Breast epithelium (tissue), 4 donors: ENCODE results near the gene SDHC. TPM values are rescaled to one million over a fixed set of nuclear protein-coding genes. Genes with fewer than 3 reads are reported as not detected.
"Not testable (repeated sequence)": the region's sequence is repeated elsewhere in the genome, so short reads cannot be mapped to it uniquely, and the experiment has no call there.

Source experiments
- DNase-seq, 2 donors: peaks; one replicate each; pipeline ENCODE4 v3.0.0-alpha.2; 2019; ENCODE audit warnings: low spot score in 2 of 2
- H3K27ac ChIP-seq, 2 donors: fragments of 200-600 bp; sonication (generic) in 1 of 2; one replicate each; pipeline ENCODE4 v1.5.1; 2016 to 2019; ENCODE audit warnings: mild to moderate bottlenecking in 1 of 2
- H3K27me3 ChIP-seq, 2 donors: fragments of 200-600 bp; sonication (generic) in 1 of 2; one replicate each; pipeline versions ENCODE4 v1.5.1 to v1.6.0; 2017 to 2019; ENCODE audit warnings: control low read depth in 1 of 2, mild to moderate bottlenecking in 1 of 2
- H3K36me3 ChIP-seq: fragments of 200-600 bp; one replicate; pipeline ENCODE4 v1.5.1; 2019
- H3K4me1 ChIP-seq, 2 donors: fragments of 200-600 bp; sonication (generic); one replicate each; pipeline ENCODE4 v1.5.1; 2016 to 2019; ENCODE audit warnings: control low read depth in 1 of 2
- H3K4me3 ChIP-seq, 3 donors: fragments of 200-600 bp; sonication (generic); 1 replicate in 2 of 3; 2 replicates in 1 of 3; pipeline ENCODE4 v1.5.1; 2016 to 2019; ENCODE audit warnings: mild to moderate bottlenecking in 3 of 3, moderate library complexity in 2 of 3
- H3K9me3 ChIP-seq, 2 donors: fragments of 200-600 bp; sonication (generic) in 1 of 2; one replicate each; pipeline ENCODE4 v1.5.1; 2016 to 2019; ENCODE audit warnings: control low read depth in 1 of 2
- POLR2A ChIP-seq: fragments of 450-650 bp; IDR thresholded peaks from one replicate; pipeline ENCODE4 v1.6.1; 2016; ENCODE audit warnings: antibody characterized with exemption, mild to moderate bottlenecking, moderate library complexity
- POLR2AphosphoS5 ChIP-seq, 3 donors: sonication (generic); formaldehyde crosslinking; IDR thresholded peaks; one replicate each; pipeline ENCODE4 v1.6.1; 2017; ENCODE audit warnings: antibody characterized with exemption in 3 of 3
- intact Hi-C: fragments of 100-400 bp; cut with DNase I; formaldehyde crosslinking; loops from one replicate; pipeline ENCODE4 v1.15.1; 2023; ENCODE audit warnings: low total_unique reads
- total RNA-seq, 3 donors: library from RNA; depleted of rRNA; stranded (reverse); fragments of >200 nt; gene quantifications; one replicate each; pipeline ENCODE4 v1.1.0, GENCODE V29; 2016
- TF ChIP-seq, protein P1 (sequence below), 3 donors: fragments of 450-650 bp; IDR thresholded peaks; one replicate each; pipeline ENCODE4 v1.5.1; 2016 to 2017; ENCODE audit warnings: antibody characterized with exemption in 3 of 3, mild to moderate bottlenecking in 3 of 3, moderate library complexity in 3 of 3

The SDHC gene
- total RNA-seq, 3 donors from 2014 or later, result 18.0 to 42.4 (median 23.9) TPM

DNA sequence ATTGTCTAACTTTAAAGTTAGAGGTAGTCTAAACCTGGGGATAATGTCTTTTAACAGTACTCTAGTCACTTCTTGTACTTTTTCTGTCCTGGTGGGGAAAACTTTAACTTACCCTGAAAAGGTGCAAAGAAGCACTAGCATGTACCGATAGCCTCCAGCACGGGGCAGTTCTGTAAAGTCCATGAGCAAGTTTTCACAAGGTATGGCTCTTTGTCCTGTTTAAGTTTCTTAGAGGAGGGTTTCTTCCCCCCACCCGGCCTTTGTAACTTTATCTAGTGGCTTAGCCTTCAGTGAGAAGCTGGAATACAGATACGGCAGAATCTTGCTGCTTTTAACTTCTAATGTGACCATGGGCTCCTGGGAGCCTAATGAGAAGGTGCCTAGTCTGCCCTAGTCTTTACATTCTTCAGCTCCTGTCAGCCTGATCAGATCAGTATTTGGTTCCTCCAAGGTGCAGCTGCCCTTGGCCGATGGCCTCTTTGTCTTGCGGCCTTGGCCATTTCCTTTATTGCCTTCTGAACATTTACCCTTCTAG lies 93.3 kb downstream of the SDHC start:
- Histone ChIP-seq H3K4me3 (no peak overlapping the region), H3K36me3 (no peaks in the 10 kb centered on the region), H3K27ac (no peak overlapping the region), H3K9me3 (no peaks in the 10 kb centered on the region), H3K27me3 (no peaks in the 10 kb centered on the region), H3K4me1 (no peaks in the 10 kb centered on the region)
- intact Hi-C loops, result no loop called here
- no peak for DNase-seq
- TF ChIP-seq, protein P1, sequence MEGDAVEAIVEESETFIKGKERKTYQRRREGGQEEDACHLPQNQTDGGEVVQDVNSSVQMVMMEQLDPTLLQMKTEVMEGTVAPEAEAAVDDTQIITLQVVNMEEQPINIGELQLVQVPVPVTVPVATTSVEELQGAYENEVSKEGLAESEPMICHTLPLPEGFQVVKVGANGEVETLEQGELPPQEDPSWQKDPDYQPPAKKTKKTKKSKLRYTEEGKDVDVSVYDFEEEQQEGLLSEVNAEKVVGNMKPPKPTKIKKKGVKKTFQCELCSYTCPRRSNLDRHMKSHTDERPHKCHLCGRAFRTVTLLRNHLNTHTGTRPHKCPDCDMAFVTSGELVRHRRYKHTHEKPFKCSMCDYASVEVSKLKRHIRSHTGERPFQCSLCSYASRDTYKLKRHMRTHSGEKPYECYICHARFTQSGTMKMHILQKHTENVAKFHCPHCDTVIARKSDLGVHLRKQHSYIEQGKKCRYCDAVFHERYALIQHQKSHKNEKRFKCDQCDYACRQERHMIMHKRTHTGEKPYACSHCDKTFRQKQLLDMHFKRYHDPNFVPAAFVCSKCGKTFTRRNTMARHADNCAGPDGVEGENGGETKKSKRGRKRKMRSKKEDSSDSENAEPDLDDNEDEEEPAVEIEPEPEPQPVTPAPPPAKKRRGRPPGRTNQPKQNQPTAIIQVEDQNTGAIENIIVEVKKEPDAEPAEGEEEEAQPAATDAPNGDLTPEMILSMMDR (IDR thresholded peaks at IDR 0.05), result no peak
- TF ChIP-seq POLR2A (no peak), POLR2AphosphoS5 (IDR thresholded peaks at IDR 0.05) (no peak)

DNA sequence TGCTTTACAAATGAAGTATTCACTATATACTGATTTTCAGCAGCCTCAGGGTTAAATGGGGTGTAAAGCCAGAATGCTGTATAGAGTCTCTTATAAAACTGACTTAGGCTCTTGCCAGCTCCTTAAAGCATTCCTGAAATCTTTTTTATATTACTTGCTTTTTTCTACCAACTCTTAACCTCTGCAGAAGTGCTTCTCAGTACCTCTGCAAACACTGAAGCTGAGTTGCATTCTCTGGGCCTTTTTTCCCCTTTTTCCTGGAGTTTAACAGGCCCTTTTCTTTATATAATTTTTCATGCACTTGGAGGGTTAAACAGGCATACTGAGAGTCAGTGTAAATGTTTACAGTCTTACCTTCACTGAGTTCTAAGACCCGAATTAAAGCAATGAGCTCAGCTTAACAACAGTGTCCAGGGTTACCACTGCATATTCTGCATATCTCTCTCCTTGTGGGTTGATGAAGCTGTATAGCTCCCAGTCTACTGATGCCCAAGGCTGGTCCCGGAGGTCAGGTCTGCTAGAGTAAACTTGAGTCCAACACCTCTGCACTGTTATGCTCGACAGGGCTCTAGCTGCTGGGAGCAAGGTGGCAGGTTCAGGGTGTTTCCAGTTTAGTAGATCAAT lies 94.4 kb downstream of the SDHC start:
- H3K9me3 ChIP-seq, result no peaks in the 10 kb centered on the region
- H3K4me3 ChIP-seq, result no peak overlapping the region
- H3K36me3 ChIP-seq, result no peaks in the 10 kb centered on the region
- no peak overlapping the region for H3K27ac ChIP-seq
- no peaks in the 10 kb centered on the region for H3K4me1 ChIP-seq
- no peak for DNase-seq
- TF ChIP-seq POLR2AphosphoS5 (IDR thresholded peaks at IDR 0.05) (no peak), POLR2A (no peak)
- TF ChIP-seq, protein P1 (IDR thresholded peaks at IDR 0.05), result no peak
- intact Hi-C loops, result no loop called here
- no peaks in the 10 kb centered on the region for H3K27me3 ChIP-seq

DNA sequence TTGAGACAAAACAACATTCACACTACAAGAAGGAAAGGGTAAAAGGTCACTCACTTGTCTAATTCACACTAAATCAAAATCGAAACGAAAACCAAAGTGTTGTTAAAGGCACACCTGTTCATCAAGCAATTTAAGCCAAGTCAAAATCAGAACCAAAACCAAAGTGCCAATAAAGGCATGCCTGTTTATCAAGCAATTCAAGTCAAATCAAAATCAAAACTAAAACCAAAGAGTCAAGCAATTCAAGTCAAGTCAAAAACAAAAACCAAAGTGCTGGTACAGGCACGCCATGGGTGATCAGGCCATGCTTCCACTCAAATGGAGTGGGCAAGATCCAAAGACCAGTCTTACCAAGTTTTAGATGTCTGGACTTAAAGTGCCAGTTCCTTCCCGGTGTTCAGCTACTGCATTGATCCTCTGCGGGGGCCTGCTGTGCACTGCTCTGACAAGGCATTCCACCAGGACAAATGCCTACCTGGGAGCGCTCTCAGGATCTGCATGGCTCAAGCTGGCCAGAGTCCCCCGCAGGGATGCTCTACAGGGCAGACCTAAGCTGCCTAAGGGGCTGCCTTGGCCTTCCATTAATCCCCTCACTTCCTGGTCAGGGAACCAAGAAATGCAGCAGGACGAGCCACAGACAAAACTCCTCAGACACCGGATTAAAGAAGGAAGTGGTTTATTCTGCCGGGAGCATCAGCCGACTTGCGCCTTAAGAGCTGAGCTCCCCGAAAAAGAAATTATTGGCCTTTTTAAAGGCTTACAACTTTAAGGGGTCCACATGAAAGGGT lies 95.9 kb downstream of the SDHC start:
- DNase-seq, H3K27ac ChIP-seq, H3K36me3 ChIP-seq, H3K4me3 ChIP-seq, H3K27me3 ChIP-seq, H3K9me3 ChIP-seq, intact Hi-C loops, H3K4me1 ChIP-seq: not testable (repeated sequence)

DNA sequence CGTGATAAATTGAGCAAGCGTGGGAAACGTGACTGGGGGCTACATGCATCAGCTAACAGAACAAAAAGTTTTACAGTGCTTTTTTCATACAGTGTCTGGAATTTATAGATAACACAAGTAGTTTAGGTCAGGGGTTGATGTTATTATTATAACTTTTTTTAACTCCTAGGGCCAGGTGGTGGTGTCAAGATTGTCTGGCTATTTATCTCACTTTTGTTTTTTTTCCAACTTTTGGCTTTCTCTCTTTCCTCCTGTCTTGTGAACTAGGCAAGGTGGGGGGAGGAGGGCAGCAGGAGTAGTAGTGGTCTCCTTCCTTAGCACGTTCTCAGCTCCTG lies 96.4 kb downstream of the SDHC start:
- H3K9me3 ChIP-seq, H3K27me3 ChIP-seq, H3K4me1 ChIP-seq, H3K27ac ChIP-seq, intact Hi-C loops, H3K36me3 ChIP-seq, DNase-seq, H3K4me3 ChIP-seq: not testable (repeated sequence)

Other genes with a start within 250 kb of the SDHC start
- gene ARHGAP30, start 244.5 kb upstream of the SDHC start, total RNA-seq, result 10 to 100 TPM in 1 of 3 donors, 1 to 10 TPM in 2; 5.2 to 16.5 (median 7.9) TPM
- gene NECTIN4, start 224.8 kb upstream of the SDHC start, total RNA-seq, result 10 to 100 TPM in 2 of 3 donors, not detected in 1; 28.5 to 56.3 TPM
- 1 to 10 TPM; 5.8 to 9.8 (median 8.5) TPM for gene KLHDC9, start 216.0 kb upstream of the SDHC start, total RNA-seq
- gene PFDN2, start 196.3 kb upstream of the SDHC start, total RNA-seq, result 10 to 100 TPM; 32.5 to 50.1 (median 37.0) TPM
- gene NIT1, start 196.3 kb upstream of the SDHC start, total RNA-seq, result 10 to 100 TPM; 36.3 to 44.5 (median 37.0) TPM
- gene DEDD, start 181.7 kb upstream of the SDHC start, total RNA-seq, result 10 to 100 TPM; 28.7 to 39.0 (median 37.6) TPM
- gene UFC1, start 160.4 kb upstream of the SDHC start, total RNA-seq, result 10 to 100 TPM; 76.0 to 90.3 (median 87.5) TPM
- 10 to 100 TPM; 11.7 to 26.9 (median 24.9) TPM for gene USP21, start 154.9 kb upstream of the SDHC start, total RNA-seq
- gene PPOX, start 148.0 kb upstream of the SDHC start, total RNA-seq, result 10 to 100 TPM; 19.5 to 26.8 (median 25.2) TPM
- gene B4GALT3, start 136.9 kb upstream of the SDHC start, total RNA-seq, result 10 to 100 TPM; 23.4 to 41.3 (median 29.4) TPM
- gene ADAMTS4, start 115.3 kb upstream of the SDHC start, total RNA-seq, result 10 to 100 TPM in 2 of 3 donors, 1 to 10 TPM in 1; 4.8 to 85.5 (median 24.6) TPM
- 100 to 1,000 TPM; 102 to 129 (median 116) TPM for gene NDUFS2, start 112.0 kb upstream of the SDHC start, total RNA-seq
- 100 to 1,000 TPM in 1 of 3 donors, 10 to 100 TPM in 2; 40.3 to 153 (median 70.1) TPM for gene FCER1G, start 99.1 kb upstream of the SDHC start, total RNA-seq
- not detected for gene APOA2, start 90.8 kb upstream of the SDHC start, total RNA-seq
- gene TOMM40L, start 88.3 kb upstream of the SDHC start, total RNA-seq, result 1 to 10 TPM; 6.9 to 9.4 (median 8.2) TPM
- gene NR1I3, start 76.2 kb upstream of the SDHC start, total RNA-seq, result not detected
- gene PCP4L1, start 55.6 kb upstream of the SDHC start, total RNA-seq, result 1 to 10 TPM in 1 of 3 donors, under 1 TPM in 2; 0.32 to 2.0 (median 0.73) TPM
- gene MPZ, start 4.4 kb upstream of the SDHC start, total RNA-seq, result 1 to 10 TPM; 1.3 to 3.6 (median 3.2) TPM
- gene CFAP126, start 53.5 kb downstream of the SDHC start, total RNA-seq, result under 1 TPM in 1 of 3 donors, not detected in 2; 0.66 TPM
- gene FCGR2A, start 191.1 kb downstream of the SDHC start, total RNA-seq, result 10 to 100 TPM; 33.1 to 70.6 (median 48.4) TPM
- gene HSPA6, start 210.2 kb downstream of the SDHC start, total RNA-seq, result 10 to 100 TPM in 1 of 3 donors, 1 to 10 TPM in 2; 1.3 to 17.1 (median 5.3) TPM
- gene FCGR3A, start 235.4 kb downstream of the SDHC start, total RNA-seq, result 10 to 100 TPM in 2 of 3 donors, 1 to 10 TPM in 1; 8.6 to 23.9 (median 12.9) TPM